Neural progenitor cell (in vitro differentiated cells): Measurements from ENCODE around the gene IQCE. TPM values are rescaled to one million over a fixed set of nuclear protein-coding genes. Genes with fewer than 3 reads are reported as not detected.

Source experiments
- DNase-seq: peaks from one replicate; pipeline ENCODE4 v3.0.0-alpha.2; 2016; ENCODE audit warnings: low spot score
- H2AFZ ChIP-seq: fragments of 200-600 bp; sonication (generic); replicated peaks from 2 replicates; pipeline ENCODE4 v1.6.1; 2016; ENCODE audit warnings: antibody characterized with exemption
- H3F3A ChIP-seq: fragments of 200-600 bp; sonication (generic); 2 replicates; pipeline ENCODE4 v1.6.1; 2016; ENCODE audit warnings: antibody characterized with exemption, low read depth
- H3K27ac ChIP-seq: fragments of 200-600 bp; sonication (generic); 2 replicates; pipeline ENCODE4 v1.5.1; 2016; ENCODE audit warnings: mild to moderate bottlenecking
- H3K27me3 ChIP-seq: fragments of 200-600 bp; sonication (generic); 2 replicates; pipeline ENCODE4 v1.6.1; 2016; ENCODE audit warnings: mild to moderate bottlenecking, moderate library complexity
- H3K36me3 ChIP-seq: fragments of 200-600 bp; sonication (generic); 2 replicates; pipeline ENCODE4 v1.5.1; 2016
- H3K4me1 ChIP-seq: fragments of 200-600 bp; sonication (generic); 2 replicates; pipeline ENCODE4 v1.6.1; 2016; ENCODE audit warnings: mixed run types
- H3K4me2 ChIP-seq: fragments of 200-600 bp; sonication (generic); 2 replicates; pipeline ENCODE4 v1.6.1; 2016
- H3K4me3 ChIP-seq: fragments of 200-600 bp; sonication (generic); 2 replicates; pipeline ENCODE4 v1.5.1; 2016
- H3K79me2 ChIP-seq: fragments of 200-600 bp; sonication (generic); 2 replicates; pipeline ENCODE4 v1.6.1; 2016; ENCODE audit warnings: low read depth
- H3K9ac ChIP-seq: fragments of 200-600 bp; sonication (generic); 2 replicates; pipeline ENCODE4 v1.6.1; 2016
- H3K9me3 ChIP-seq: fragments of 200-600 bp; sonication (generic); 2 replicates; pipeline ENCODE4 v1.5.1; 2016; ENCODE audit warnings: low read depth
- H4K20me1 ChIP-seq: fragments of 200-600 bp; sonication (generic); 2 replicates; pipeline ENCODE4 v1.6.1; 2016; ENCODE audit warnings: low read depth
- H3K27ac Mint-ChIP-seq: 3 replicates; pipeline ENCODE4 v1.8.0; 2021; ENCODE audit warnings: mixed read lengths
- H3K27me3 Mint-ChIP-seq: 2 replicates; pipeline ENCODE4 v1.8.0; 2022; ENCODE audit warnings: low read depth, mild to moderate bottlenecking, inconsistent platforms, moderate library complexity, mixed read lengths; ENCODE audit not compliant: insufficient read depth
- H3K36me3 Mint-ChIP-seq: 3 replicates; pipeline ENCODE4 v1.8.0; 2021; ENCODE audit warnings: mixed read lengths
- H3K4me1 Mint-ChIP-seq: 3 replicates; pipeline ENCODE4 v1.8.0; 2021; ENCODE audit warnings: mixed read lengths
- H3K4me3 Mint-ChIP-seq: 3 replicates; pipeline ENCODE4 v1.8.0; 2021; ENCODE audit warnings: mild to moderate bottlenecking, moderate library complexity, mixed read lengths
- H3K9me3 Mint-ChIP-seq: 3 replicates; pipeline ENCODE4 v1.8.0; 2020; ENCODE audit warnings: mixed read lengths
- CTCF ChIP-seq: fragments of 200-600 bp; sonication (generic); IDR thresholded peaks from 2 replicates; pipeline ENCODE4 v1.5.1; 2017; ENCODE audit warnings: antibody characterized with exemption, mild to moderate bottlenecking
- EZH2 ChIP-seq: fragments of 200-600 bp; sonication (generic); IDR thresholded peaks from 2 replicates; pipeline ENCODE4 v1.6.1; 2017; ENCODE audit warnings: antibody characterized with exemption, mild to moderate bottlenecking, moderate library complexity
- EZH2phosphoT487 ChIP-seq: fragments of 200-600 bp; sonication (generic); IDR thresholded peaks from 2 replicates; pipeline ENCODE4 v1.6.1; 2017; ENCODE audit warnings: antibody characterized with exemption
- total RNA-seq: library from RNA; depleted of rRNA; stranded (reverse); fragments of >200 nt; gene quantifications from 2 replicates; pipeline ENCODE4 v1.2.3, GENCODE V29; 2015; ENCODE audit warnings: low replicate concordance

The IQCE gene
- total RNA-seq, 1 donor from 2014 or later, result 4.6 TPM

- Mint-ChIP-seq H3K27me3 (no peaks in the 10 kb centered on the region), H3K27ac (no peak overlapping the region), H3K4me3 (no peak overlapping the region), H3K9me3 (no peaks in the 10 kb centered on the region), H3K36me3 (peaks cover 14% of the 10 kb centered on the region), H3K4me1 (peaks cover 55% of the 10 kb centered on the region)
- Histone ChIP-seq H3K9ac (no peak overlapping the region), H3K27me3 (no peaks in the 10 kb centered on the region), H3K27ac (no peak overlapping the region), H3K4me1 (peaks cover 38% of the 10 kb centered on the region), H3K79me2 (no peaks in the 10 kb centered on the region), H3K36me3 (no peaks in the 10 kb centered on the region), H3F3A (peaks cover 31% of the 10 kb centered on the region), H2AFZ (no peak overlapping the region), H3K4me3 (no peak overlapping the region), H3K9me3 (no peaks in the 10 kb centered on the region), H4K20me1 (peaks cover 10% of the 10 kb centered on the region), H3K4me2 (no peak overlapping the region)
- no peak for TF ChIP-seq CTCF
- TF ChIP-seq EZH2phosphoT487, result no peak
- TF ChIP-seq EZH2, result no peak
- DNase-seq, result no peak
These were observed 11.2 kb downstream of the IQCE start for GRCh38 chr7:2570021-2570420.

GRCh38 chr7:2571409-2571808, 12.6 kb downstream of the IQCE start:
- H3K9me3 Mint-ChIP-seq, result no peaks in the 10 kb centered on the region
- Histone ChIP-seq H2AFZ (no peak overlapping the region), H3K36me3 (no peaks in the 10 kb centered on the region), H3K79me2 (no peaks in the 10 kb centered on the region), H3K4me3 (no peak overlapping the region), H3K27me3 (no peaks in the 10 kb centered on the region), H4K20me1 (peaks cover 10% of the 10 kb centered on the region), H3K4me2 (no peak overlapping the region), H3K9me3 (no peaks in the 10 kb centered on the region), H3K9ac (no peak overlapping the region), H3K27ac (no peak overlapping the region), H3K4me1 (peaks cover 39% of the 10 kb centered on the region), H3F3A (peaks cover 31% of the 10 kb centered on the region)
- no peak overlapping the region for H3K27ac Mint-ChIP-seq
- no peak overlapping the region for H3K4me3 Mint-ChIP-seq
- TF ChIP-seq EZH2phosphoT487 (no peak), EZH2 (no peak), CTCF (no peak)
- H3K4me1 Mint-ChIP-seq, result peaks cover 49% of the 10 kb centered on the region
- peaks cover 15% of the 10 kb centered on the region for H3K36me3 Mint-ChIP-seq
- DNase-seq, result no peak
- no peaks in the 10 kb centered on the region for H3K27me3 Mint-ChIP-seq

DNA sequence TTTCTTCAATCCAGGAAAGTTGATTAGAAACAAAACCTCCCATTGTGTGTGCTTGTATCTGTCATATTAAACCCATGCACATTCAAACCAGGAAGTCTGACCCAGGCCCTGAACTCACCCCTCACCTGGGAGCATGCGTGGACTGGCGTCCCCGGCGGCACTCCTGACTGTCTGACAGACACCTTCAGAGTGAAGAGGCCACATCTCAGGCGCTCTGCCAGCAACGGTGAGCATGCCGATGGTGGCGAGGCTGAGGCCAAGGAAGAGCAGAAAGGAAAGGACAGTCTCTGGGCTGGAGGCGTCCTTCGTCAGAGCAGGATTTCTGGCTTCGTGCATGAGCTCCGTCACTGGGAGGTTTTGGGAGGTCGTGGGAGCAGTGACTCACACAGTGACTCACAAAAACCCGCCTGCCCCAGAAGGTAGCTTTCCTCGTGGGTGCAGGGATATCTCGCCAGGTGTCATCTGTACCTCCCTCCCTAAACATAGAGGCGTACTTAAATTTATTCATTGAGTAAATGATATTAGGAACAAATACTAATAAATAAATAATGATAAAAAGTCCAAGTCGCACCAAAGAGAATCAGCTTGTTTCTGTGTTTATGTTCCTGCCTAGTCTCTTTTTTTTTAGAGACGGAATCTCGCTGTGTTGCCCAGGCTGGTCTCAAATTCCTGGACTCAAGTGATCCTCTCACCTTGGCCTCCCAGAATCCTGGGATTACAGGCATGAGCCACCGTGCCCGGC, 13.5 kb downstream of the IQCE start:
- TF ChIP-seq EZH2 (no peak), EZH2phosphoT487 (no peak), CTCF (no peak)
- H3K4me3 Mint-ChIP-seq, result no peak overlapping the region
- peaks cover 31% of the 10 kb centered on the region for H3K4me1 ChIP-seq
- H3K9ac ChIP-seq, result no peak overlapping the region
- peaks cover 23% of the 10 kb centered on the region for H3F3A ChIP-seq
- H3K27ac Mint-ChIP-seq, result no peak overlapping the region
- peaks cover 19% of the 10 kb centered on the region for H3K36me3 Mint-ChIP-seq
- peaks cover 6% of the 10 kb centered on the region for H4K20me1 ChIP-seq
- H3K27me3 Mint-ChIP-seq, result no peaks in the 10 kb centered on the region
- H3K27ac ChIP-seq, result no peak overlapping the region
- H2AFZ ChIP-seq, result no peak overlapping the region
- H3K9me3 Mint-ChIP-seq, result no peaks in the 10 kb centered on the region
- no peak overlapping the region for H3K4me2 ChIP-seq
- H3K4me3 ChIP-seq, result no peak overlapping the region
- DNase-seq, result no peak
- no peaks in the 10 kb centered on the region for H3K79me2 ChIP-seq
- H3K9me3 ChIP-seq, result no peaks in the 10 kb centered on the region
- peaks cover 40% of the 10 kb centered on the region for H3K4me1 Mint-ChIP-seq
- no peaks in the 10 kb centered on the region for H3K36me3 ChIP-seq
- no peaks in the 10 kb centered on the region for H3K27me3 ChIP-seq
